HG03575 (cell line): Measurements from ENCODE around the gene SRSF2.

ENCODE experiments used
- ATAC-seq: cut with Tn5 transposase; IDR thresholded peaks from one replicate; pipeline ENCODE4 v1.9.1; 2021; ENCODE audit not compliant: unreplicated experiment, insufficient number of reproducible peaks, low FRiP score; ENCODE audit errors: extremely low read depth

The SRSF2 gene

DNA sequence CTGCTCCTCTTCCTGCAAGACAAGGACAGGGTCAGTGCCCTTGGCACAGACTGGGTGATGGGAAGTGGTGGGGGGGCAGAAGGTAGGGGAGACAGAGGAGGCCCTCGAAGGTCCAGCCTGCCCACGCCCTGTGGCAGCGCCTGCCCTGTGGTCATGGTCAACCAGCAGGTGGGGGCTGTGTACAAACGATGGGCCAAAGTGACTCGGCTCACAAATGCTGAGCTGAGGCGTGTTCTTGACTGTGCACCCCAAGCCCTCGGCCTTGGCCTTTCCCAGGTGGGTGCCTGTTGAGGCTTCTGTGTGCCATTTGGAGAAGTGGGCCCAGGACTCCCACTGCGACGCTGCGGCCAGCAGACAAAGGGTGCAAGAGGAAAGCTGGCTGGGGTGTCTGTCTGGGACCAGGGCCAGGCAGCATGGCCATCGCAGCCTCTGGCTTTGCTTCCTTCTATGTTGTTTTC, 48.9 kb downstream of the SRSF2 start:
- ATAC-seq, result no peak

DNA sequence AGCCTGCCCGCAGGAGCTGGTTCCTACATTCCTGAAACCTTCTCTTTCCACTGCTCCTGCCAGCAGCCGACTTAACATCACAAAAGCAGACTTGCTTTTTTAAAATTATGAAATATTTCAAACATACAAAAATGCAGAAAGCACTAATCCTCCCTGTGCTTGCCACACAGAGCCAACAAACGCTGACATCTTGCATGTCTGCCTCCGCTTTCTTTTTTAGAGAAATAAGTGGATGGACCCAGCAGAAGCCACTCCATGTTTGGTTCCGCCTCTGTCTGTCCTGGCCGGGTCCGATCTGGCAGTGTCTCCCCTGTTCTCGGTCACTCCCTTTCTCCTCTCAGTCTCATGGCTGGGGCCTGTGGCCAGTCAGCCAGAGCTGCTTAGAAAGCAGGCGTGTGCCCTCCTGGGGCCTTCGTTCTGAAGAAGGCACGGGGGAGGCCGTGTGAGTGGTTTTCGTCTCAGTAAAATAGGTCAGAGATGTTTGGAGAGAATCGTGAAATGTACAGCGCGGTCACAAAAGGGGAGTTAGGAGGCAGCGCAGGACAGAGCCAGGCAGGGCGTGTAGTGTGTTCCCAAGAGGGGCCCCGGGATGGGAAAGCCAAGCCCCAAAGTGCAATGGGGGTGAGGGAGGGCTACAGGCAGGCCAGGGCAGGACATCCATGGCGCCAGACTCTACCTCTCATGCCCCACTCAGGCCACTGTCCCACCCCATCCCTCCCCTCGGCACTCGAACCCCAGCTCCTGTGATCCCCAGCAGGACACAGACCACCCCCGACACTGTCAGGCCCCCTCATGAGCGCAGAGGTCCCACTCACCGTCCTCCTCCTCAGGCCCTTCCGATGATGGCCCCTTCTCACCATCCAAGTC, 49.6 kb downstream of the SRSF2 start:
- ATAC-seq, result no peak

DNA sequence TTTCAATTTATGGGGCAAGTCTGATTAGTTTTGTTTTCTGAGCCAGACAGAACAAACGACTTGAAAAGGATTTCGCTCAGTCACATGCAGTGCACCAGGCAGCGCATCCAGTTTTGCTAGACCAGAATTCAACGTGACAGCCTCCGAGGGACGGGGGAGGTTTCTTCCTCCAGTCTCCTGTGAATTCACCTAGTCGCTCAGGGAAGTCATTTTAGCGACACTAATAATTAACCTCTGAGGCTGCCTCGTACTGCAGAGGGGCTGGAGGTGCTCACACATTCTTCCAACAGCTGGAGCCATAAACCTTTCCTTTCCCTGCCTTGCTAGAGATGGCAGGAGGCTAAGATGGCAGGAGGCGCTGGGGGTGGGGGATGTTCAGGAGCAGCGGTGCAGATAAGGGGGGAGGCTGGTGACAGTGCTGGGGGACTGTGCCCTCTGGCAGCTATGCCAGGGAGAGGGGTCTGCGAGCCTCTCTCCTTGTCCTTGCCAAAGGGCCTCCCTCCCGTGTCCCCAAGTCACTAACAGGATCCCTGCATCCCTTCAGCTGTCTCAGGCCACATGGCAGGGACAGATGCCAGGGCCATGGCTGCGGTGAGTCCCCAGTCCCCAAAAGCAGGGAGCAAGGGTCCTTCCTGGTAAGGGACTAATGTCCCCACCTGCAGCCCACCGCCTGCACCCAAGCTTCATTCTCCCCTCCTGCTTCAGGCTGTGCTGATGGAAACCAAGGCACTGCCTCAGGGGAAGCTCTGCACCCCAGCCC, 50.4 kb downstream of the SRSF2 start:
- ATAC-seq, result no peak

DNA sequence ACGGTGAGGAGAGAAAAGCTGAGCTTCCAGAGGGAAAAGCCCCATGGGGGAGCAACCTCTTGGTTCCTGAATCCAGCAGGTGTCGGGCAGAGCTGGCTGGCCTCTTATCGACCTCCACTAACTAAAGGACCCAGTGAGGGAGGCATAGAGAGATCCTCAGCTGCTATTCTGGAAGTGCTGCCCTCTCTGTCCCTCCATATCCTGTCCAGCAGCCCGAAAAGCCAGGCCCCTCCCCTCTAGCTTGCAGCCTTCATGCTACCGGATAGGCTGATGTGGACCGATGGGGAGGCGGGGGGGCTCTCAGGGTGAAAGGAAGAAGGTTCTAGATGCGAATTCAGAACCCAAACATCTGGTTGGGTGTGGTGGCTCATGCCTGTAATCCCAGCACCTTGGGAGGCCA, 51.3 kb downstream of the SRSF2 start:
- no peak for ATAC-seq

DNA sequence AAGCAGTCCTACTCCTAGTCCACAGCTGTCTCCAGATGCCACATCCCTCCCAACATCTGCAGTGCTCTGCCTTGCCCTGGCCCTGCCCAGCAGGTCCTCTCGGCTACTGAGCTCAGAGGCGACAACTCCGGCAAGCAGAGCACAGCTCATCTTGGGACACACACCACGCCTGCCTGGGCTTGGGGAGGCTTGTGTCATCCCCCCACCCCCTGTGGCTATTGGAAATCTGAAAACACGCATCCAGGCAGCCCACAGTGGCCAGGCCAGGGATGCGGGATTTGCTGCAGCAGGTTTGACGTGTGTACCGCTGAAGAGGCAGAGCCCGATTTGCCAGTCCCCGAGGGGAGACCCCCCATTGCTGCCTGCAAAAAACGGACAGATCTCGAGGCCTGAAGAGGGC, 51.8 kb downstream of the SRSF2 start:
- ATAC-seq, result no peak

DNA sequence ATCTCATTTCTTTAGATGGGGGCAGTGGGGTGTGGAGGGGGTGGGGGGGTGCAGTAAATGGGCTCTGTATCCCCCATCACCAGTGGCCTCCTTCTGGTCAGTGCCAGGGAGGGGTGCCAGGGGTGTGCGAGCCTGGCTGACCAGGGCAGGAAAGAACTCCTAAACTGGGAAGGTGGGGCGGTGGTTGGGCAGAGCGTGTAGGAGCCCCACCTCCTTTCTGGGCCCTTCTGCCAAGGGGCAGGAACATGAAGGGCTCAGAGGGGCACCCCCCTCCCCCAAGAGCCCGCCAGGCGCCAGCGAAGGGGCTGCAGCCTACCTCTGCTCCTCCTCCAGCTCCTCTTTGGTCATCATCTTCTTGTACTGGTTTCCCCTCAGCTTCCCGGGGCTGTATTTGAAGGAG, 52.4 kb downstream of the SRSF2 start:
- no peak for ATAC-seq
